Measurements from ENCODE around the gene AKNAD1.

- TF ChIP-seq CTCF (IDR thresholded peaks at IDR 0.05; ENCODE audit: low read depth, low read length, poor library complexity, severe bottlenecking) (no peak), EZH2phosphoT487 (IDR thresholded peaks at IDR 0.05; ENCODE audit: borderline replicate concordance, low read length) (no peak)
Observed at GRCh38 chr1:108850929-108851328, 6.0 kb downstream of the AKNAD1 start.

All from DOHH2 (cell line).